Gastroesophageal sphincter (tissue), 4 donors: Measurements from ENCODE around the gene ODF2. TPM values are rescaled to one million over a fixed set of nuclear protein-coding genes. Genes with fewer than 3 reads are reported as not detected.

Source experiments
- ATAC-seq: fragments of 150-250 bp; one replicate; pipeline ENCODE4 v1.9.1; 2016; ENCODE audit warnings: mild to moderate bottlenecking, moderate library complexity
- H3K27ac ChIP-seq, 4 donors: fragments of 200-600 bp; sonication (generic) in 3 of 4; 1 replicate in 3 of 4; 2 replicates in 1 of 4; pipeline ENCODE4 v1.5.1; 2016 to 2019
- H3K27me3 ChIP-seq: fragments of 200-600 bp; sonication (generic); one replicate; pipeline ENCODE4 v1.5.1; 2019
- H3K36me3 ChIP-seq, 2 donors: fragments of 200-600 bp; sonication (generic); one replicate each; pipeline ENCODE4 v1.5.1; 2019; ENCODE audit warnings: control low read depth in 1 of 2
- H3K4me1 ChIP-seq, 3 donors: fragments of 200-600 bp; sonication (generic); 1 replicate in 2 of 3; 2 replicates in 1 of 3; pipeline ENCODE4 v1.5.1; 2016 to 2019; ENCODE audit warnings: control low read depth in 2 of 3
- H3K4me3 ChIP-seq, 2 donors: fragments of 200-600 bp; sonication (generic); one replicate each; pipeline ENCODE4 v1.5.1; 2019; ENCODE audit warnings: mild to moderate bottlenecking in 1 of 2, moderate library complexity in 1 of 2
- H3K9me3 ChIP-seq, 3 donors: fragments of 200-600 bp; sonication (generic); one replicate each; pipeline ENCODE4 v1.5.1; 2017 to 2019; ENCODE audit warnings: control low read depth in 2 of 3
- EP300 ChIP-seq: sonication (generic); formaldehyde crosslinking; IDR thresholded peaks from one replicate; pipeline ENCODE4 v1.6.1; 2017; ENCODE audit warnings: antibody characterized with exemption, mild to moderate bottlenecking
- POLR2A ChIP-seq, 2 donors: fragments of 450-650 bp; IDR thresholded peaks; one replicate each; pipeline ENCODE4 v1.6.1; 2017; ENCODE audit warnings: antibody characterized with exemption in 2 of 2, mild to moderate bottlenecking in 2 of 2, moderate library complexity in 1 of 2
- POLR2AphosphoS5 ChIP-seq: sonication (generic); formaldehyde crosslinking; IDR thresholded peaks from one replicate; pipeline ENCODE4 v1.6.1; 2017; ENCODE audit warnings: antibody characterized with exemption
- WGBS, 2 donors: methylation state at CpG; one replicate each; pipeline ENCODE4 v1.1.5; 2018; ENCODE audit warnings: low coverage in 1 of 2; 5-methylcytosine and 5-hydroxymethylcytosine counted together
- total RNA-seq, 4 donors: library from RNA; depleted of rRNA; stranded (reverse); fragments of >200 nt; gene quantifications; one replicate each; pipeline ENCODE4 v1.1.0, GENCODE V29; 2016
- TF ChIP-seq, protein P1 (sequence below), 4 experiments: fragments of 200-600 bp in 2 of 4; fragments of 450-650 bp in 2 of 4; sonication (generic) in 1 of 4; IDR thresholded peaks; one replicate each; pipeline ENCODE4 v1.5.1; 2017 to 2019; ENCODE audit warnings: antibody characterized with exemption in 4 of 4, mild to moderate bottlenecking in 2 of 4, moderate library complexity in 2 of 4

The ODF2 gene
- total RNA-seq, 4 donors from 2014 or later, result 19.7 to 30.1 (median 26.9) TPM

DNA sequence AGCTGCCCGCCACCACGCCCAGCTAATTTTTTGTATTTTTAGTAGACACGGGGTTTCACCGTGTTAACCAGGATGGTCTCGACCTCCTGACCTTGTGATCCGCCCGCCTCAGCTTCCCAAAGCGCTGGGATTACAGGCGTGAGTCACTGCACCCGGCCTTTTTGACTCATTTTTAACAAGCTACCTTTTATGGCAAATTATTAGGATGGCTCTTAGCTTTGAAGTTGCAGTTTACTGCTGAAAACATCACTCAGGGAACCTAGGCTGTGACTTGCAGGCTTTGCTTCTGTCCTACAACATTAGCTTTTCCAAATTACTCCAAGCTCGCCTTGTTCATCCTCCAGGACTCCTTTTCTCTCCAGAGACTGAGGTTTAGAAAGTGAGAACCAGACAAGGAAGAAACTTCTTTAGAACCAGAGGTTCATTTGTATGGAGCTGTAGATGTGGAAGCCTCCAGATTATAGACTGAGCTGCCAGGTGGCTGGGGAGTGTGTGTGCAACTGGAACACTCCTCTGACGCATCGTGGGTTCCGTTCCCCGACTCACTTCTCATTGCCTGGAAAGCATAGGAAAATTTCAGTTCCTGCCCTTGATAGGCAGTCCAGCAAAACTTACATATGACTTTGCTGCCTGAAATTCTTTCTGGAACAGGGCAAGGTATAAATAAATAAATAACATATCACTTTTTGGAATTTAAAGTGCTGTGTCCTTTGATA lies 72.8 kb downstream of the ODF2 start:
- 83 to 85% methylated on average over 5 to 10 of the region's 15 CpGs for WGBS, 2 donors

DNA sequence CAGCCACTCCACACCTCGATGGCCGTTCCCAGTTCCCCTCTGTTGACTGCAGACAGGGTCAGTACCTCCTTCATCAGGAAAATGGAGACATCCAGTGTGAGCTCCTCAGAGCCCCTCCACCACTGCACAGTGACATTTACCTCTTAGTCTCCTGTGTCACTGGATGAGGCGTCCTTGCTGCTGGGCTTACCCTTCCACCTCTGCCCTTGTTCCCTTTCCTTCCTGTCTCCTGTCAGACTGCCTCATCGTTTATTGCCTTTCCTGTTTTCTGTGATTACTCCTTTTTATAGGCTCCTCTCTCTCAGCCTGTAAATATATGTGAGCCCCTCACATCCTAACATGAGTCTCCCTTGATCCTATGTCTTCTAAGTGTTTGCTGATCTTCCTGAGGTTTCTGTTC lies 73.4 kb downstream of the ODF2 start:
- Histone ChIP-seq H3K27ac (no peak overlapping the region), H3K4me3 (no peak overlapping the region), H3K36me3 (peaks cover 0 to 100% of the 10 kb centered on the region in 2 donors), H3K9me3 (no peaks in the 10 kb centered on the region), H3K27me3 (no peaks in the 10 kb centered on the region), H3K4me1 (no peaks in the 10 kb centered on the region)
- 73 to 85% methylated on average over 4 of the region's 4 CpGs for WGBS, 2 donors
- TF ChIP-seq POLR2A (IDR thresholded peaks at IDR 0.05), result no peak
- no peak for TF ChIP-seq EP300
- TF ChIP-seq POLR2AphosphoS5, result no peak
- TF ChIP-seq, protein P1, sequence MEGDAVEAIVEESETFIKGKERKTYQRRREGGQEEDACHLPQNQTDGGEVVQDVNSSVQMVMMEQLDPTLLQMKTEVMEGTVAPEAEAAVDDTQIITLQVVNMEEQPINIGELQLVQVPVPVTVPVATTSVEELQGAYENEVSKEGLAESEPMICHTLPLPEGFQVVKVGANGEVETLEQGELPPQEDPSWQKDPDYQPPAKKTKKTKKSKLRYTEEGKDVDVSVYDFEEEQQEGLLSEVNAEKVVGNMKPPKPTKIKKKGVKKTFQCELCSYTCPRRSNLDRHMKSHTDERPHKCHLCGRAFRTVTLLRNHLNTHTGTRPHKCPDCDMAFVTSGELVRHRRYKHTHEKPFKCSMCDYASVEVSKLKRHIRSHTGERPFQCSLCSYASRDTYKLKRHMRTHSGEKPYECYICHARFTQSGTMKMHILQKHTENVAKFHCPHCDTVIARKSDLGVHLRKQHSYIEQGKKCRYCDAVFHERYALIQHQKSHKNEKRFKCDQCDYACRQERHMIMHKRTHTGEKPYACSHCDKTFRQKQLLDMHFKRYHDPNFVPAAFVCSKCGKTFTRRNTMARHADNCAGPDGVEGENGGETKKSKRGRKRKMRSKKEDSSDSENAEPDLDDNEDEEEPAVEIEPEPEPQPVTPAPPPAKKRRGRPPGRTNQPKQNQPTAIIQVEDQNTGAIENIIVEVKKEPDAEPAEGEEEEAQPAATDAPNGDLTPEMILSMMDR (IDR thresholded peaks at IDR 0.05), result no peak
- ATAC-seq, result no peak

More for the DNA sequence above, 72.8 kb downstream of the ODF2 start:
- Histone ChIP-seq H3K27ac (no peak overlapping the region), H3K4me1 (peaks cover 0 to 3% (median 0%) of the 10 kb centered on the region in 3 donors), H3K4me3 (no peak overlapping the region), H3K9me3 (no peaks in the 10 kb centered on the region), H3K36me3 (peaks cover 0 to 98% of the 10 kb centered on the region in 2 donors), H3K27me3 (no peaks in the 10 kb centered on the region)
- TF ChIP-seq POLR2AphosphoS5, result no peak
- TF ChIP-seq POLR2A (IDR thresholded peaks at IDR 0.05), result no peak
- no peak for TF ChIP-seq EP300
- TF ChIP-seq, protein P1 (IDR thresholded peaks at IDR 0.05), result no peak
- no peak for ATAC-seq

DNA sequence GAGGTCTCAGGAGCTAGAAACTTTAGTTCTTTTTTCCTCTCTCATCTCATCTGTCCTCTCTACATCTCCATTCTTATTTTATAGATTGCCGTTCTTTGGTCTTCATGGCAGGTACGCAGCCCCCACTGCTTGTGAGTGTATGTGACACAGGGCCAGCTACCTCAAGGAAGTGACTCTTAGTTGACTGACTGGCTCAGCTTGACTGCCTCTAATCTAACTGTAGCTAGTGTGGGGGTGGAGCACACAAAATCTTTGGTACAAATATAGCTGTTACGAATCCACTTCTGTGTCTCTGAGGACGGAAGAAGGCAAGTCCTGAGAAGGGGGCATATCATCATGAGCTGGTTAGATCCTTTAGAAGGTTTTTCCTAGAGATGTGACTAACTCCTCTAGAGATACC lies 76.8 kb downstream of the ODF2 start:
- H3K4me1 ChIP-seq, result no peaks in the 10 kb centered on the region
- 80 to 82% methylated on average over 3 to 4 of the region's 4 CpGs for WGBS, 2 donors
- peaks cover 0 to 100% of the 10 kb centered on the region in 2 donors for H3K36me3 ChIP-seq
- no peak for ATAC-seq
- no peak for TF ChIP-seq EP300
- TF ChIP-seq POLR2AphosphoS5, result no peak
- TF ChIP-seq, protein P1 (IDR thresholded peaks at IDR 0.05), result no peak
- TF ChIP-seq POLR2A (IDR thresholded peaks at IDR 0.05), result no peak
- H3K9me3 ChIP-seq, result no peaks in the 10 kb centered on the region
- no peak overlapping the region for H3K27ac ChIP-seq
- H3K4me3 ChIP-seq, result no peak overlapping the region
- H3K27me3 ChIP-seq, result no peaks in the 10 kb centered on the region

DNA sequence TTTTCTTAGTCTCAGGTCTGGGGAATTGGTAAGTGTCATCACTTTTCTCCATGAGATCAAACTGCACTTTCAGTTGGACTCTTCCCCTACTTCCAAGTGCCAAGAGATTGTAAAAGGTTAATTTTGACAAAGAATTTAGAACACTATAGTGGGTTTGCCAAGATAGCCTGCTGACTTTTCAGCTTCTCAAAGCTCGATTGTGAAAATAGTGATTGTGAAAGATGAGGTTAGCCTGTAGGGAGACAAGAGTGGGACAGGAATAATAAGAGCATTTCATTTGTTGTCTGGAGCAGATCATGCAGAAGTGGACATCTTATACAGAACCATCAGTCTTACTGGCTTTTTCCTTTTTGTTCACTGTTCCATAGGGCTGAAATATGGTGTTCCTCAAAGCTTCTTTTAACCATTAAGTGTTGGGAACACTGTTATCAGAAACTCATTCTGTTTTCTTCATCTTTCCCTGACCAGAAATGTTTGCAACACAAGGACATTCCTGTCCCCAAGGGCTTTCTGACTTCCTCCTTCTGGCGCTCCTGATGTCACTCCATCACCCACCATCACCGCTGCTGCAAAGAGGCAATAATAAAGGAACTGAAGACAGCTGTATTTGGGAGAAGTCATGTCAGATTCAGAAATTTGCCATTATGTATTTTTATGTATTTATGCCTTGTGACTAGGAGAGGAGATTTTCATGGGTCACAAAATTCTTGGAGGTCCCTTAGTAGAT lies 85.0 kb downstream of the ODF2 start:
- Histone ChIP-seq H3K9me3 (no peaks in the 10 kb centered on the region), H3K4me3 (no peak overlapping the region), H3K4me1 (no peaks in the 10 kb centered on the region), H3K27me3 (no peaks in the 10 kb centered on the region), H3K27ac (no peak overlapping the region), H3K36me3 (peaks cover 0 to 79% of the 10 kb centered on the region in 2 donors)
- 58 to 100% methylated on average over 1 to 3 of the region's 3 CpGs for WGBS, 2 donors
- peak; percentile 78 for ATAC-seq
- TF ChIP-seq, protein P1 (IDR thresholded peaks at IDR 0.05), result no peak
- TF ChIP-seq POLR2AphosphoS5 (no peak), EP300 (no peak), POLR2A (IDR thresholded peaks at IDR 0.05) (no peak)
